ENCODE results near the gene SH3TC1. TPM values are rescaled to one million over a fixed set of nuclear protein-coding genes. Genes with fewer than 3 reads are reported as not detected.

SH3TC1 gene
- total RNA-seq, 2 experiments from 2014 or later: 119 to 127 TPM

DNA sequence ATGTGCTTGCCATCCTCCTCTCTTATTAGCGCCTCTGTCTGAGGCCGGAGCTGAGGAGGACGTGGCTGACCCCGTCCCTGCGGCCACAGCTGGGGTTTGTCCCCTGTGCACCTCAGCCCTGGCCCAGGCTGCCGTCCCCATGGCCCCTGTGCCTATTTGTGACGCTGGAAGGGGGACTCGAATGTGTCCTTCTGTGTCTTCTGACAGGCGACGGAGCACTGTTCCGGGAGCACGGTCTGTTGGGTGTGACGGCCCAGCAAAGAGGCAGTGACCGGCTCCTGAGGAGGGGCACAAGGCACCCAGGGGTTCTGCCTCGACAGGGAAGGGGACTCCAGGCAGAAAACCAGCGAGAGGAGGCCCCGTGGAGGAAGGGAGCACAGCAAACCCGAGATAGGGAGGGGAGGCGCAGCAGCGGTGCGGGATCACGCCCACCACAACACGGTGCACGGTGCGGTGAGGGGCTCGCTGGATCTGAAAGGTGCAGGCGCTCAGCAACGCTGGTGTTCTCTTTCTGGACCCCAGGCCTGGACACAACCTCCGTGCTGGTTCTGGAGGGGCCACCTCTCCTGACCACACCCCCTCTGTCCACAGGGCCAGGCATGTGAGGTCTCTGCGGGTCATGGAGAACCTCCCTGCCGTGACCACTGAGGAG is 5.6 kb downstream of the SH3TC1 start:
- H3K27me3 Mint-ChIP-seq: no peaks in the 10 kb centered on the region
- H3K9me3 ChIP-seq (ENCODE audit: control insufficient read depth in 1 of 2, insufficient read depth in 1 of 2, low read length in 2 of 2): no peaks in the 10 kb centered on the region
- no peak overlapping the region for H3K4me3 ChIP-seq (ENCODE audit: low read length)
- intact Hi-C loops (cut with DNase I, micrococcal nuclease): no loop called here
- ChIA-PET POLR2A (no interaction called here), CTCF (no interaction called here)
- no peak for ATAC-seq (ENCODE audit: poor library complexity)
- peaks cover 45% of the 10 kb centered on the region for H3K4me1 ChIP-seq (ENCODE audit: insufficient read depth, low read length)
- peaks cover 18% of the 10 kb centered on the region for H3K36me3 Mint-ChIP-seq (ENCODE audit: low read depth)
- no peak for DNase-seq
- H3K4me1 Mint-ChIP-seq (ENCODE audit: low read depth): peaks cover 41% of the 10 kb centered on the region
- no peak overlapping the region for H3K27ac ChIP-seq (ENCODE audit: low read depth in 1 of 2, low read length in 2 of 2)
- no peaks in the 10 kb centered on the region for H3K9me3 Mint-ChIP-seq
- H3K36me3 ChIP-seq (ENCODE audit: insufficient read depth, low read length): peaks cover 20% of the 10 kb centered on the region
- no peak overlapping the region for H3K27ac Mint-ChIP-seq
- H3K4me3 Mint-ChIP-seq: no peak overlapping the region
- no peak for TF ChIP-seq CTCF (IDR thresholded peaks at IDR 0.05)
- no peaks in the 10 kb centered on the region for H3K27me3 ChIP-seq (ENCODE audit: control insufficient read depth in 1 of 2, insufficient read depth in 2 of 2, low read length in 2 of 2)

DNA sequence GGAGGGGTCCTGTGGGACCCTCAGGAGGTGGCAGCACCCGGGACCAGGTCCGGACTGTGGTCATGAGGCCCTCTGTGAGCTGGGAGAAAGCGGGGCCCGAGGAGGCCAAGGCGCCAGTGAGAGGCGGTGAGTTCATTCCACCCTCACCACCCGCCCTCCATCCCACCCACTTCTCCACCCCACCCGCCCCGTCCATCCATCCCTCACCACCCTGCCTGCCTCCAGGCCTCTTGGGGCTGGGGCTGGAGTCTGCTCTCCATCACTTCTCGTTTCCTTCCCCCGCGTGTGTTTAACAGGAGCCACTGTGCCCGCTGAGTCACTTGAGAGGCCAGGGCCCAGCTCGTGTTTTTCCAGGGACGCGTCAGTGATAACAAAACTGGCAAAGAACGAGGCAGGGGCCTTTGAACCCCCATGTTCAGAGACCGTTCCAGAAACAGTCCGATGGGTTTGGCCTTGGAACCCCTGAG is 6.2 kb downstream of the SH3TC1 start:
- Mint-ChIP-seq H3K27me3 (no peaks in the 10 kb centered on the region), H3K27ac (no peak overlapping the region), H3K36me3 (ENCODE audit: low read depth) (peaks cover 16% of the 10 kb centered on the region), H3K4me1 (ENCODE audit: low read depth) (peaks cover 36% of the 10 kb centered on the region), H3K9me3 (no peaks in the 10 kb centered on the region), H3K4me3 (no peak overlapping the region)
- no peak overlapping the region for H3K27ac ChIP-seq (ENCODE audit: low read depth in 1 of 2, low read length in 2 of 2)
- TF ChIP-seq CTCF (IDR thresholded peaks at IDR 0.05): no peak
- POLR2A ChIA-PET: no interaction called here
- DNase-seq (peak in 2 of 14 experiments; percentile 48 to 50), ATAC-seq (ENCODE audit: poor library complexity) (no peak)
- H3K27me3 ChIP-seq (ENCODE audit: control insufficient read depth in 1 of 2, insufficient read depth in 2 of 2, low read length in 2 of 2): no peaks in the 10 kb centered on the region
- intact Hi-C loops (cut with DNase I, micrococcal nuclease): no loop called here
- CTCF ChIA-PET: no interaction called here
- no peaks in the 10 kb centered on the region for H3K9me3 ChIP-seq (ENCODE audit: control insufficient read depth in 1 of 2, insufficient read depth in 1 of 2, low read length in 2 of 2)
- H3K4me1 ChIP-seq (ENCODE audit: insufficient read depth, low read length): peaks cover 39% of the 10 kb centered on the region
- peaks cover 22% of the 10 kb centered on the region for H3K36me3 ChIP-seq (ENCODE audit: insufficient read depth, low read length)
- no peak overlapping the region for H3K4me3 ChIP-seq (ENCODE audit: low read length)

DNA sequence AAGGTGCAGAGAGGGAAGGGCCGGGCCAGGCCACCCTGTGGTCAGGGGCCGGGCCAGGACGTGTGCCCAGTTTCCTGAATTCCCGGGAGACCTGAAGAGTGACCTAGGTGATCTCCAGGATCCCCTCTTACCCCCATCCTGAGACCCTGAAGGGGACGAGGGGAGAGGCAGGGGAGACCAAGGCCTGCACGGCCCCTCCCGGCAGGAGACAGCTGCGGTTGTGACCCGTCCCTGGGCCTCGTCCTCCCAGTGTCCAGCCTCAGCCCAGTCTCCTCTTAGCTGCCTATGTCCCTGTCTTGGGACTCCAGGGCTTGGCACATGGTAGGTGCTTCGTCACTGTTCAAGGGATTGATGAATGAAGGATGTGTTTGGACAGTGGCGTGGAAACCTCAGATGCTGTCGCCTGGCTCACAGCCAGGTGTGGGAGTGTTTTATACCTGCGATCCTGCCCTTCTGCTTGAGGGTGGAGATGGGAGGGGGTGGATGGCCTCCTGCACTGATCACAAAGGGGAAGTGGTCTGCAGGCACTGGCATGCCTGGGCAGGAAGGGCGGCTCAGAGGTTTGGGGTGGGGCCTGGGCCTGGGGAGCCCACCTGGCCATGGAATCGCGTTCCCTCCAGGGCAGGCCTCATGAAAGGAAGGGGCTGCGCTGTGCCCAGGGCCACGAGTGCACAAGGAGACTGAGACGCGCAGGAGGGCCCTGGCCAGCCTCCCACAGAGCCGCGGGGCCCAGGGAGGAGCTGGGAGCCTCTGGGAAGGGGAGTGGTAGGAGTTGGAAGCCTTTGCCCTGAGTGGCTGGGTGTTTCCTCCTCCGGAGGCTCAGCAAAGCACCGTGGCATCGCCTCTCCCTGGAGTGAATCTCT is 6.9 kb downstream of the SH3TC1 start:
- H3K4me1 Mint-ChIP-seq (ENCODE audit: low read depth): peaks cover 29% of the 10 kb centered on the region
- ChIA-PET POLR2A (no interaction called here), CTCF (no interaction called here)
- intact Hi-C loops (cut with DNase I, micrococcal nuclease): no loop called here
- no peak for TF ChIP-seq CTCF (IDR thresholded peaks at IDR 0.05)
- no peaks in the 10 kb centered on the region for H3K27me3 Mint-ChIP-seq
- Histone ChIP-seq H3K27ac (ENCODE audit: low read depth in 1 of 2, low read length in 2 of 2) (no peak overlapping the region), H3K36me3 (ENCODE audit: insufficient read depth, low read length) (peaks cover 22% of the 10 kb centered on the region), H3K27me3 (ENCODE audit: control insufficient read depth in 1 of 2, insufficient read depth in 2 of 2, low read length in 2 of 2) (no peaks in the 10 kb centered on the region), H3K4me1 (ENCODE audit: insufficient read depth, low read length) (peaks cover 32% of the 10 kb centered on the region), H3K4me3 (ENCODE audit: low read length) (no peak overlapping the region), H3K9me3 (ENCODE audit: control insufficient read depth in 1 of 2, insufficient read depth in 1 of 2, low read length in 2 of 2) (no peaks in the 10 kb centered on the region)
- H3K27ac Mint-ChIP-seq: peak overlapping the region; percentile 51
- no peak for DNase-seq
- ATAC-seq (ENCODE audit: poor library complexity): no peak
- peaks cover 10% of the 10 kb centered on the region for H3K36me3 Mint-ChIP-seq (ENCODE audit: low read depth)
- H3K9me3 Mint-ChIP-seq: no peaks in the 10 kb centered on the region
- no peak overlapping the region for H3K4me3 Mint-ChIP-seq

Measured in CD4-positive, alpha-beta T cell (primary cell).